ENCODE measurements around the gene MCUR1. TPM values are rescaled to one million over a fixed set of nuclear protein-coding genes. Genes with fewer than 3 reads are reported as not detected.

Gene MCUR1
- total and polyA plus RNA-seq, 2 experiments from 2014 or later, result 13.8 to 51.6 TPM

GRCh38 chr6:13760307-13761304, 53.8 kb downstream of the MCUR1 start:
- no peaks in the 10 kb centered on the region for H3K27me3 ChIP-seq
- H3K27ac ChIP-seq, result no peak overlapping the region
- TF ChIP-seq CTCF (IDR thresholded peaks at IDR 0.05; ENCODE audit: low read depth, low read length), result no peak
- no peak overlapping the region for H3K4me3 ChIP-seq
- no peaks in the 10 kb centered on the region for H3K36me3 ChIP-seq
- DNase-seq (ENCODE audit: low read depth in 1 of 2, low spot score in 1 of 2), result peak in 1 of 2 donors; percentile 87
- no peaks in the 10 kb centered on the region for H3K9me3 ChIP-seq (ENCODE audit: low read depth)
- H3K4me1 ChIP-seq (ENCODE audit: low read depth), result no peaks in the 10 kb centered on the region

DNA sequence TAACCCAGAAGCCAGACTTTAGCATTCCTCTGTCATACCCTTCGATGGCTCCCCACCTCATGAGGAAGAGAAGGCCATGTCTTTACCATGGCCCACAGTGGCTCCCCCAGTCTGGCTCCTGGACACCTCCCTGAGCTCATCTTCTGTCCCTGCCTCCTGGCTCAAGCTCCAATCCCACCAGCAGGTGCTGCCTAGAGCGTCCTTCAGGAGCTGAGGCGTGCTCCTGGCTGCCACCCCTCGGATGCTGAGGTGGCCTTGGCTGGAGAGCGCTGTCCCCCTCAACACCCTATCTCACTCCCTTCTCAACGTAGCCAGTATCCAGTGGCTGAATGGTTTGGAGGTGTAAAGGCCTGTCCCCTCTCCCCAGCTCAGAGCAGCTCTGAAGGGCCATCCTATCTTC, 55.3 kb downstream of the MCUR1 start:
- H3K27ac ChIP-seq, result no peak overlapping the region
- no peaks in the 10 kb centered on the region for H3K36me3 ChIP-seq
- no peaks in the 10 kb centered on the region for H3K9me3 ChIP-seq (ENCODE audit: low read depth)
- H3K27me3 ChIP-seq, result no peaks in the 10 kb centered on the region
- DNase-seq (ENCODE audit: low read depth in 1 of 2, low spot score in 1 of 2), result no peak
- no peak overlapping the region for H3K4me3 ChIP-seq
- TF ChIP-seq CTCF (IDR thresholded peaks at IDR 0.05; ENCODE audit: low read depth, low read length), result no peak
- no peaks in the 10 kb centered on the region for H3K4me1 ChIP-seq (ENCODE audit: low read depth)

DNA sequence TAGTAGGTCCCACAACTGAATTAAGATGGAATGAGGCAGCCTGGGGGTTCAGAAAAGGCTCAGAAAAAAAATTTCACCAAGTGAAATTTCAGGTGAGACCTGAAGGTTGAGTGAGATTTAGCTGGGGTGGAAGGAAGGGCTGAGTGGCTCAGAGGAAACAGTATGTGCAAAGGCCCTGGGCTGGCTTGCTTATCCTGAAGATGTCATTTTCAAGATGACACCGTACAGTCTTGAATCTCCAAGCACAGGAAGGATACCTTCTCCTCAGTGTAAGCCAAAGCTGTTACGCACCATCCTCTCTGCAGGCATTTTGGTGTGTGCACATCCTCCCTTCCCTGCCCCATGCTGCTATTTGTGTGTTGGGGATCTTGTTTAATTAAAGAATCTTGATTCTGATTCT, 59.7 kb downstream of the MCUR1 start:
- Histone ChIP-seq H3K4me3 (no peak overlapping the region), H3K27me3 (no peaks in the 10 kb centered on the region), H3K9me3 (ENCODE audit: low read depth) (no peaks in the 10 kb centered on the region), H3K36me3 (no peaks in the 10 kb centered on the region), H3K27ac (no peak overlapping the region), H3K4me1 (ENCODE audit: low read depth) (no peaks in the 10 kb centered on the region)
- DNase-seq (ENCODE audit: low read depth in 1 of 2, low spot score in 1 of 2), result no peak
- no peak for TF ChIP-seq CTCF (IDR thresholded peaks at IDR 0.05; ENCODE audit: low read depth, low read length)

DNA sequence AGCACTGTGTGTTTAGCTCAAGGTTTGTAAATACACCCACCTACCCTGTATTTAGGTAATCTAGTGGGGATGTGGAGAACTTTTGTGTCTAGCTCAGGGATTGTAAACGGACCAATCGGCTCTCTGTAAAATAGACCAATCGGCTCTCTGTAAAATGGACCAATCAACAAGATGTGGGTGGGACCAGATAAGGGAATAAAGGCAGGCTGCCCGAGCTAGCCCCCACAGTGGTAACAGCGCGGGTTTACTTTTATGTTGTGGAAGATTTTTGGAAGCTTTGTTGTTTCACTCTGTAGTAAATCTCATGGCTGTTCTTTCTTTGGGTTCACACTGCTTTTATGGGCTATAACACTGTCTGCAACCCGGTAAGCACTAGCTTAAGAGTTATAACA, 70.6 kb downstream of the MCUR1 start:
- Histone ChIP-seq H3K36me3 (no peaks in the 10 kb centered on the region), H3K4me1 (ENCODE audit: low read depth) (no peaks in the 10 kb centered on the region), H3K27me3 (no peaks in the 10 kb centered on the region), H3K9me3 (ENCODE audit: low read depth) (no peaks in the 10 kb centered on the region), H3K27ac (no peak overlapping the region), H3K4me3 (no peak overlapping the region)
- no peak for TF ChIP-seq CTCF (IDR thresholded peaks at IDR 0.05; ENCODE audit: low read depth, low read length)
- DNase-seq (ENCODE audit: low read depth in 1 of 2, low spot score in 1 of 2), result no peak

DNA sequence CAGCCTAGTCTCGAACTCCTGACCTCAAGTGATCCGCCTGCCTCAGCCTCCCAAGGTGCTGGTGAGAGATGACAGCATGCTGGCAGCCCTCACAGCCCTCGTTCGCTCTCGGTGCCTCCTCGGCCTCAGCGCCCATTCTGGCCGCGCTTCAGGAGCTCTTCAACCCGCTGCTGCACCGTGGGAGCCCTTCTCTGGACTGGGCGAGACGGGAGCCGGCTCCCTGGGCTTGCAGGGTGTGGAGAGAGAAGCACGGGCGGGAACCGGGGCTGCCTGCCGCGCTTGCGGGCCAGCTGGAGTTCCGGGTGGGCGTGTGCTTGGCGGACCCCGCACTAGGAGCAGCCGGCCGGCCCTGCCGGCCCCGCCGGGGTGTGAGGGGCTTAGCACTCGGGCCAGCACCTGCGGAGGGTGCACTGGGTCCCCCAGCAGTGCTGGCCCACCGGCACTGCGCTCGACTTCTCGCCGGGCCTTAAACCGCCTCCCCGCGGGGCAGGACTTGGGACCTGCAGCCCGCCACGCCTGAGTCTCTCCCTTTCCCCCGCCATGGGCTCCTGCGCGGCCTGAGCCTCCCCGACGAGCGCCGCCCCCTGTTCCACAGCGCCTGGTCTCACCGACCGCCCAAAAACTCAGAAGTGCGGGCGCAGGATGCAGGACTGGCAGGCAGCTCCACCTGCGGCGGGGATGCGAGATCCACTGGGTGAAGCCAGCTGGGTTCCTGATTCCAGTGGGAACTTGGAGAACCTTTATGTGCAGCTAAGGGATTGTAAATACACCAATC, 71.2 kb downstream of the MCUR1 start:
- Histone ChIP-seq H3K27ac (no peak overlapping the region), H3K36me3 (no peaks in the 10 kb centered on the region), H3K9me3 (ENCODE audit: low read depth) (no peaks in the 10 kb centered on the region), H3K4me3 (no peak overlapping the region), H3K27me3 (no peaks in the 10 kb centered on the region), H3K4me1 (ENCODE audit: low read depth) (no peaks in the 10 kb centered on the region)
- no peak for TF ChIP-seq CTCF (IDR thresholded peaks at IDR 0.05; ENCODE audit: low read depth, low read length)
- DNase-seq (ENCODE audit: low read depth in 1 of 2, low spot score in 1 of 2), result no peak
